ENCODE results near the gene MYLK3.

MYLK3 gene

DNA sequence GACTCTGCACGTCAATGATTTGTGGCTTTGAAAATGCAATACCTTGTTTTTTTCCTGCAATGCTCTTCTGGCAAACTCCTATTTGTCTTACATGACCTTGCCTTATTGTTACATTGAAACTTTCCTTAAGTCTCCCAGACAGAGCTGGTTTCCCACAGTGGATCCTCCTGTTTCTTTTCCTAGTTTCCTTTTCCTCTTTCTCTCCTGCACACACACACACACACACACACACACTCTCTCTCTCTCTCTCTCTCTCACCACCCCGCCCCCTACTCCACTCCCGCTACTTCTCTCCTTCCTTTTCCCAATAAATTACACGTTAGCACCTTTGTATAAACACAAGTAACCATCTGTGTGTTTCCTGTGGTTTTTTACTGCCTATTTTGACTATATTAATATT, 56.4 kb downstream of the MYLK3 start:
- CTCF ChIA-PET, result interaction anchor here (0.8 to 3.2 kb wide), 14 partner anchors 9 to 228 kb away, joined by 3 to 15 read pairs (median 5); no protein-coding TSS in a partner anchor
- TF ChIP-seq, protein P1, sequence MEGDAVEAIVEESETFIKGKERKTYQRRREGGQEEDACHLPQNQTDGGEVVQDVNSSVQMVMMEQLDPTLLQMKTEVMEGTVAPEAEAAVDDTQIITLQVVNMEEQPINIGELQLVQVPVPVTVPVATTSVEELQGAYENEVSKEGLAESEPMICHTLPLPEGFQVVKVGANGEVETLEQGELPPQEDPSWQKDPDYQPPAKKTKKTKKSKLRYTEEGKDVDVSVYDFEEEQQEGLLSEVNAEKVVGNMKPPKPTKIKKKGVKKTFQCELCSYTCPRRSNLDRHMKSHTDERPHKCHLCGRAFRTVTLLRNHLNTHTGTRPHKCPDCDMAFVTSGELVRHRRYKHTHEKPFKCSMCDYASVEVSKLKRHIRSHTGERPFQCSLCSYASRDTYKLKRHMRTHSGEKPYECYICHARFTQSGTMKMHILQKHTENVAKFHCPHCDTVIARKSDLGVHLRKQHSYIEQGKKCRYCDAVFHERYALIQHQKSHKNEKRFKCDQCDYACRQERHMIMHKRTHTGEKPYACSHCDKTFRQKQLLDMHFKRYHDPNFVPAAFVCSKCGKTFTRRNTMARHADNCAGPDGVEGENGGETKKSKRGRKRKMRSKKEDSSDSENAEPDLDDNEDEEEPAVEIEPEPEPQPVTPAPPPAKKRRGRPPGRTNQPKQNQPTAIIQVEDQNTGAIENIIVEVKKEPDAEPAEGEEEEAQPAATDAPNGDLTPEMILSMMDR (IDR thresholded peaks at IDR 0.05; ENCODE audit: control extremely low read depth, extremely low read depth, low read depth, missing control alignments), result no peak
- POLR2A ChIA-PET, result interaction anchor here (0.8 kb wide), 1 partner anchor 118 kb away, joined by 5 read pairs; no protein-coding TSS in a partner anchor
- DNase-seq (ENCODE audit: extremely low spot score), result no peak

DNA sequence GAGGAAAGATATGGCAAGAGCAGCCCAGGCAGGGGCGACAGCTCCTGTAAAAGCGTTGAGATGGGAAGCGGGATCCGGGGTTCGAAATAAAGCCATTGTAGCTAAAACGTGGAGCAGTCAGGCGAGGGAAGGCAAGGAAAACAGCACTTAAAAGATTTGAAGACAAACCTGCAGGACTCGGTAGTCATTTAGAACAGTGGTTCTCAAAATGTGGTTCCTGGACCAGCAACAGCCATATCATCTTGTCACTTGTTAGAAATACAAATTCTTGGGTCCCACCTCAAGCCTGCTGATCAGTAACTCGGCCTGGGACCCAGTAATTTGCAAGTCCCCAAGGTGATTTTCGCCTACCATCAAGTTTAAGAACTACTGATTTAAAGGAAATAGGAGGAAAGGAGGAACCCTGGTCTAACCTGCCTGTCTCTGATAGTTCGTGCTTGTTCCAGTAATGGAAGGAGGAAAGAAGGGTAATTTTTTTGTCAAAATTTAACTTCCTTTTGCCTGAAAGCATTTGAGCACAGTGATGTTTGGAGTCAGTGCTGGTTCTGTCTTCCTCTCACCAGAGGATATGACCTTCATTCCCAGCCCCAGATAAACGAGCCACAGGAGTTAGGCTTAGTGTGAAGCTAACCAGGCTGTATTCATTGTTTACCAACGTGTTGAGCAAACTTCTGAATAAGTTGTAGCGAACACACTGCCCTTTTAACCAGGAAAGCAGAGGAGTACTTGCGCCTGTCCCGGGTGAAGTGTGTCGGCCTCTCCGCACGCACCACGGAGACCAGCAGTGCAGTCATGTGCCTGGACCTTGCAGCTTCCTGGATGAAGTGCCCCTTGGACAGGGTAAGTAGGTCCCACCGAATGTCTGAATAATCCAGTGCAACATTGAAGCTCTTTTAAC, 57.6 kb downstream of the MYLK3 start:
- POLR2A ChIA-PET, result no interaction called here
- TF ChIP-seq, protein P1 (IDR thresholded peaks at IDR 0.05; ENCODE audit: control extremely low read depth, extremely low read depth, low read depth, missing control alignments), result no peak
- CTCF ChIA-PET, result interaction anchor here (1.1 to 3.2 kb wide), 17 partner anchors 12 to 229 kb away, joined by 3 to 15 read pairs (median 4); no protein-coding TSS in a partner anchor
- DNase-seq (ENCODE audit: extremely low spot score), result no peak

- DNase-seq (ENCODE audit: extremely low spot score), result peak; percentile 96
- POLR2A ChIA-PET, result interaction anchor here (1.0 kb wide), 1 partner anchor 124 kb away, joined by 7 read pairs; no protein-coding TSS in a partner anchor
- CTCF ChIA-PET, result interaction anchor here (1.1 to 2.3 kb wide), 9 partner anchors 11 to 164 kb away, joined by 3 to 7 read pairs (median 4); no protein-coding TSS in a partner anchor
- TF ChIP-seq, protein P1 (IDR thresholded peaks at IDR 0.05; ENCODE audit: control extremely low read depth, extremely low read depth, low read depth, missing control alignments), result peak; percentile 66
Observed at GRCh38 chr16:46689365-46690280, 58.5 kb downstream of the MYLK3 start, which contains the start of gene ORC6. Gene ORC6, plus strand, starts transcription at chr16:46689659. Its CDS starts 47 bp downstream, at chr16:46689706.

GRCh38 chr16:46688654-46689364, 59.3 kb downstream of the MYLK3 start, which contains the start of gene VPS35:
Gene VPS35, minus strand, starts transcription at chr16:46689178. Its CDS starts 45 bp downstream, at chr16:46689133.
- ChIA-PET POLR2A (interaction anchor here (1.0 kb wide), 1 partner anchor 125 kb away, joined by 7 read pairs; no protein-coding TSS in a partner anchor), CTCF (interaction anchor here (1.1 to 2.0 kb wide), 5 partner anchors 11 to 111 kb away, joined by 3 to 5 read pairs (median 4); no protein-coding TSS in a partner anchor)
- peak; percentile 96 for DNase-seq (ENCODE audit: extremely low spot score)
- TF ChIP-seq, protein P1 (IDR thresholded peaks at IDR 0.05; ENCODE audit: control extremely low read depth, extremely low read depth, low read depth, missing control alignments), result peak; percentile 15

GRCh38 chr16:46688101-46688653, 60.0 kb downstream of the MYLK3 start:
- no peak for DNase-seq (ENCODE audit: extremely low spot score)
- TF ChIP-seq, protein P1 (IDR thresholded peaks at IDR 0.05; ENCODE audit: control extremely low read depth, extremely low read depth, low read depth, missing control alignments), result no peak
- ChIA-PET POLR2A (no interaction called here), CTCF (interaction anchor here (4.0 kb wide), 1 partner anchor 13 kb away, joined by 39 read pairs; no protein-coding TSS in a partner anchor)
